GM18511 (cell line): Measurements from ENCODE around the gene HPN.
"Not testable (repeated sequence)": the region's sequence is repeated elsewhere in the genome, so short reads cannot be mapped to it uniquely, and the experiment has no call there.

ENCODE experiments used
- ATAC-seq: cut with Tn5 transposase; IDR thresholded peaks from one replicate; pipeline ENCODE4 v1.9.1; 2021; ENCODE audit warnings: mild to moderate bottlenecking, moderate library complexity; ENCODE audit not compliant: unreplicated experiment

HPN gene

GRCh38 chr19:35042056-35042730, 672 bp downstream of the HPN start:
- no peak for ATAC-seq

GRCh38 chr19:35042954-35043604, 1.6 kb downstream of the HPN start:
- ATAC-seq: no peak

- ATAC-seq: no peak
Measured at GRCh38 chr19:35043906-35044305, 2.4 kb downstream of the HPN start.

- ATAC-seq: no peak
Measured at GRCh38 chr19:35044317-35045117, 3.0 kb downstream of the HPN start.

GRCh38 chr19:35045667-35046300, 4.3 kb downstream of the HPN start:
- ATAC-seq: peak; percentile 60

- ATAC-seq: no peak
Measured at GRCh38 chr19:35046461-35046860, 4.9 kb downstream of the HPN start.

GRCh38 chr19:35048911-35049411, 7.4 kb downstream of the HPN start:
- no peak for ATAC-seq

GRCh38 chr19:35049456-35049855, 7.9 kb downstream of the HPN start:
- ATAC-seq: no peak

GRCh38 chr19:35050662-35051061, 9.1 kb downstream of the HPN start:
- not testable (repeated sequence) for ATAC-seq

GRCh38 chr19:35051268-35051667, 9.7 kb downstream of the HPN start:
- ATAC-seq: not testable (repeated sequence)

- ATAC-seq: no peak
Measured at GRCh38 chr19:35051796-35052195, 10.3 kb downstream of the HPN start.

GRCh38 chr19:35052599-35053190, 11.2 kb downstream of the HPN start:
- ATAC-seq: no peak

- no peak for ATAC-seq
Measured at GRCh38 chr19:35053667-35054293, 12.3 kb downstream of the HPN start.

GRCh38 chr19:35054626-35055025, 13.1 kb downstream of the HPN start:
- no peak for ATAC-seq

- ATAC-seq: no peak
Measured at GRCh38 chr19:35055715-35056179, 14.2 kb downstream of the HPN start.

GRCh38 chr19:35056513-35057063, 15.1 kb downstream of the HPN start:
- ATAC-seq: no peak

- ATAC-seq: no peak
Measured at GRCh38 chr19:35058370-35058769, 16.8 kb downstream of the HPN start.

- ATAC-seq: no peak
Measured at GRCh38 chr19:35059006-35059798, 17.7 kb downstream of the HPN start.

GRCh38 chr19:35059799-35060091, 18.2 kb downstream of the HPN start:
- ATAC-seq: no peak
